ENCODE data around the gene IFI6. TPM values are rescaled to one million over a fixed set of nuclear protein-coding genes. Genes with fewer than 3 reads are reported as not detected.

The IFI6 gene, protein sequence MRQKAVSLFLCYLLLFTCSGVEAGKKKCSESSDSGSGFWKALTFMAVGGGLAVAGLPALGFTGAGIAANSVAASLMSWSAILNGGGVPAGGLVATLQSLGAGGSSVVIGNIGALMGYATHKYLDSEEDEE
- 9.9 to 15.4 TPM (median 11.3 TPM) in 5 replicates for total RNA-seq (2022; extraction: Qiagen RNA extraction)

DNA sequence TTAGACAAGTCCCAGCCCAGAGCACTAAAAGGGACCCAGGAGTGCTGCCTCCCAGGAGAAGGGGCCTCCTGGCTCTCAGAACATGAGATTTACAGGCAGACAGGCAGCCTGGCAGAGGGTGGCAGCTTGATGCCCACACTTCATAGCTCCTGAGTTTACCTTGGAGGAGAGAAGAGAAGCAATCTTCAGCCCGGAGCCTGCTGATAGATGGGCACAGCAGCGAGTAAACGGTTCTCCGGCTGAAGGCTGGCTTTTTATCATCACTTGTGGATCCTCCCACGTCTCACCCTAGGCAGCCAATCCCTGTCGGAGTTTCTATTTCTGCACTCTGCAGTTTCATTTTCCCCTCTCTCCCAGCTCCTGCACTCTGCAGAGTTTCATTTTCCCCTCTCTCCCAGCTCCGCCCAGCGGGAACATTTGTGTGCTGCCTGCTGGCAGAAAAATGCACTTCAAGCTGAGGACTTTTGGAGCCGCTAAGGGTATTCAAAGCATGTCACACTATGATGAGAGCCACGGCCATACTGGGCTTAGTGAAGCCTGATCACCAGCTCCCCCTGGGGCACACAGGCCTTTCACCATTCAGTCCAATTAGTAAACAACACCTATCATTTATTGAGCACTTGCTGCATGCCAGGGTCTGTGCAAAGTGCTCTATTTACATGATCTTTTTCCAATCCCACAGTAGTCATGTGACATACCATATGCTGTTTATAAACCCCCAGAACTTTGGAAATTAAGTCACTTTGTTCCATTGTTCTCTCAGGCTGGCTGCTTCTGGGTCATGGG, at the start of gene IFI6:
Gene IFI6 (minus strand): TSS at position 229 of the 786 bp plus-strand sequence. CDS start 2,878 bp downstream, outside the sequence.

DNA sequence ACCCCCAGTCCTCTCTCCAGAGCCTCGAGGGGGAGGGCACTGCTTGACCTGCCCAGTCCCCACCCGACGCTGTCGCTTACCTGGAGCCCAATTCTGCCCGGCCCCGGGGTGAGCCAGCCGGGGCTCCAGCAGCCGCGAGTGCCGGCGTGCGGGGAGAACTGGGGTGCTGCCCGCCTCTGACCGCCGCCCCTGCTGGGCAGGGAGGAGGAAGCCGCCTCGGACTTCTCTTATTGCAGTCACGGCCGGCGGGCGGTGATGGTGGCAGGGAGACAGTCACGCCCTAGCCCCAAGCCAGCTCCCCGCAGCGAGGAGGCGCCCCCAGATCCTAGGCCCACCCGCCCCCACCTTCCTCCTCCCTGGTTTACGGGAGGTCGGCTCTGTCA, 37.0 kb downstream of the IFI6 start, which contains the start of gene FGR:
Gene FGR (minus strand): TSS at position 201 of the 383 bp plus-strand sequence. CDS start 11,269 bp downstream, outside the sequence.

Other genes starting within 250 kb of the IFI6 start
- gene WASF2, start 182.0 kb downstream of the IFI6 start, total RNA-seq (2022; extraction: Qiagen RNA extraction): 47.5 to 55.1 TPM (median 53.3 TPM) in 5 replicates
- 19.1 to 26.8 TPM (median 21.5 TPM) in 5 replicates for gene AHDC1, start 68.0 kb downstream of the IFI6 start, total RNA-seq (2022; extraction: Qiagen RNA extraction)
- gene FGR, start 37.0 kb downstream of the IFI6 start, total RNA-seq (2022; extraction: Qiagen RNA extraction): 0.03 to 0.08 TPM (median 0.06 TPM) in 4 of 5 replicates, not detected in the other
- 4.4 to 7.8 TPM (median 6.3 TPM) in 5 replicates for gene FAM76A, start 53.8 kb upstream of the IFI6 start, total RNA-seq (2022; extraction: Qiagen RNA extraction)
- gene STX12, start 101.0 kb upstream of the IFI6 start, total RNA-seq (2022; extraction: Qiagen RNA extraction): 8.1 to 9.4 TPM (median 8.7 TPM) in 5 replicates
- 35.4 to 40.6 TPM (median 38.1 TPM) in 5 replicates for gene PPP1R8, start 158.6 kb upstream of the IFI6 start, total RNA-seq (2022; extraction: Qiagen RNA extraction)
- gene THEMIS2, start 200.4 kb upstream of the IFI6 start, total RNA-seq (2022; extraction: Qiagen RNA extraction): 0.53 to 0.81 TPM (median 0.62 TPM) in 5 replicates
- 32.1 to 38.1 TPM (median 34.0 TPM) in 5 replicates for gene RPA2, start 242.4 kb upstream of the IFI6 start, total RNA-seq (2022; extraction: Qiagen RNA extraction)